H9 (cell line): ENCODE data around the gene IL1RAP. TPM values are rescaled to one million over a fixed set of nuclear protein-coding genes. Genes with fewer than 3 reads are reported as not detected.

Experiments
- DNase-seq: peaks from one replicate; pipeline ENCODE4 v3.0.0-alpha.2; 2017
- H2AFZ ChIP-seq: one replicate; pipeline ENCODE4 v1.6.1; 2013; ENCODE audit warnings: mild to moderate bottlenecking, low read length, control low read depth, moderate library complexity
- H2AK5ac ChIP-seq: 2 replicates; pipeline ENCODE4 v1.6.1; 2013; ENCODE audit warnings: low read length, control low read depth, mixed read lengths; ENCODE audit not compliant: insufficient read length
- H2BK120ac ChIP-seq: one replicate; pipeline ENCODE4 v1.6.1; 2013; ENCODE audit warnings: low read depth, mild to moderate bottlenecking, low read length, control low read depth, inconsistent platforms; ENCODE audit not compliant: poor library complexity, severe bottlenecking
- H2BK12ac ChIP-seq: 2 replicates; pipeline ENCODE4 v1.6.1; 2013; ENCODE audit warnings: low read length, control low read depth, mixed read lengths, low read depth; ENCODE audit not compliant: insufficient read length
- H2BK15ac ChIP-seq: 2 replicates; pipeline ENCODE4 v1.6.1; 2013; ENCODE audit warnings: low read depth, low read length, control low read depth
- H2BK20ac ChIP-seq: one replicate; pipeline ENCODE4 v1.6.1; 2013; ENCODE audit warnings: low read depth, mild to moderate bottlenecking, low read length, control low read depth, inconsistent platforms; ENCODE audit not compliant: poor library complexity, severe bottlenecking
- H2BK5ac ChIP-seq: 2 replicates; pipeline ENCODE4 v1.6.1; 2013; ENCODE audit warnings: low read length, control low read depth, mixed read lengths; ENCODE audit not compliant: insufficient read length
- H3K14ac ChIP-seq: 2 replicates; pipeline ENCODE4 v1.6.1; 2013; ENCODE audit warnings: low read length, control low read depth; ENCODE audit not compliant: insufficient read depth
- H3K18ac ChIP-seq: 2 replicates; pipeline ENCODE4 v1.6.1; 2013; ENCODE audit warnings: low read depth, mild to moderate bottlenecking, mixed read lengths, low read length, control low read depth; ENCODE audit not compliant: insufficient read length
- H3K23ac ChIP-seq: 2 replicates; pipeline ENCODE4 v1.6.1; 2013; ENCODE audit warnings: low read length, control low read depth, mixed read lengths, low read depth; ENCODE audit not compliant: insufficient read length
- H3K23me2 ChIP-seq: 2 replicates; pipeline ENCODE4 v1.6.1; 2013; ENCODE audit warnings: low read depth, mild to moderate bottlenecking, mixed read lengths, low read length, control low read depth; ENCODE audit not compliant: insufficient read length, poor library complexity, severe bottlenecking
- H3K27ac ChIP-seq: 2 replicates; pipeline ENCODE4 v1.5.1; 2013; ENCODE audit warnings: low read length, control low read depth, mixed read lengths, low read depth; ENCODE audit not compliant: insufficient read length
- H3K27me3 ChIP-seq: 2 replicates; pipeline ENCODE4 v1.6.1; 2013; ENCODE audit warnings: low read length, control low read depth, inconsistent platforms; ENCODE audit not compliant: insufficient read depth
- H3K4ac ChIP-seq: 2 replicates; pipeline ENCODE4 v1.6.1; 2013; ENCODE audit warnings: low read depth, mild to moderate bottlenecking, control low read depth, inconsistent platforms, low read length, moderate library complexity
- H3K4me1 ChIP-seq: 2 replicates; pipeline ENCODE4 v1.6.1; 2013; ENCODE audit warnings: low read length, control low read depth, inconsistent platforms; ENCODE audit not compliant: insufficient read depth
- H3K4me2 ChIP-seq: 2 replicates; pipeline ENCODE4 v1.6.1; 2013; ENCODE audit warnings: low read length, control low read depth, mixed read lengths; ENCODE audit not compliant: insufficient read length, insufficient read depth
- H3K56ac ChIP-seq: 2 replicates; pipeline ENCODE4 v1.6.1; 2013; ENCODE audit warnings: low read depth, mild to moderate bottlenecking, mixed read lengths, low read length, control low read depth; ENCODE audit not compliant: insufficient read length
- H3K79me1 ChIP-seq: 2 replicates; pipeline ENCODE4 v1.6.1; 2013; ENCODE audit warnings: low read depth, mild to moderate bottlenecking, moderate library complexity, low read length, control low read depth, inconsistent platforms; ENCODE audit not compliant: insufficient read depth, poor library complexity, severe bottlenecking
- H3K79me2 ChIP-seq: 2 replicates; pipeline ENCODE4 v1.6.1; 2013; ENCODE audit warnings: low read length, control low read depth, inconsistent platforms; ENCODE audit not compliant: insufficient read depth
- H3K9ac ChIP-seq: 2 replicates; pipeline ENCODE4 v1.6.1; 2013; ENCODE audit warnings: low read length, control low read depth, mixed read lengths; ENCODE audit not compliant: insufficient read length; ENCODE audit errors: extremely low read depth
- H3K9me3 ChIP-seq: one replicate; pipeline ENCODE4 v1.6.1; 2013; ENCODE audit warnings: low read depth, low read length, inconsistent platforms; ENCODE audit not compliant: control insufficient read depth
- H3T11ph ChIP-seq: one replicate; pipeline ENCODE4 v1.6.1; 2013; ENCODE audit warnings: mild to moderate bottlenecking, low read length, control low read depth, inconsistent platforms
- H4K20me1 ChIP-seq: one replicate; pipeline ENCODE4 v1.6.1; 2013; ENCODE audit not compliant: control insufficient read depth, insufficient read length, insufficient read depth
- H4K5ac ChIP-seq: 2 replicates; pipeline ENCODE4 v1.6.1; 2013; ENCODE audit warnings: low read depth, mild to moderate bottlenecking, mixed read lengths, low read length, control low read depth; ENCODE audit not compliant: insufficient read length
- H4K8ac ChIP-seq: replicated peaks from 2 replicates; pipeline ENCODE4 v1.6.1; 2013; ENCODE audit warnings: low read length, control low read depth, mixed read lengths, low read depth; ENCODE audit not compliant: insufficient read length
- H4K91ac ChIP-seq: 2 replicates; pipeline ENCODE4 v1.6.1; 2013; ENCODE audit warnings: low read depth, mild to moderate bottlenecking, moderate library complexity, mixed read lengths, low read length, control low read depth; ENCODE audit not compliant: insufficient read length
- H3K27ac Mint-ChIP-seq, 3 experiments: 2 replicates in 2 of 3; 3 replicates in 1 of 3; pipeline ENCODE4 v1.8.0; 2020 to 2021; ENCODE audit warnings: mixed read lengths in 3 of 3, mild to moderate bottlenecking in 1 of 3, moderate library complexity in 1 of 3
- H3K27me3 Mint-ChIP-seq: 2 replicates; pipeline ENCODE4 v1.8.0; 2021; ENCODE audit warnings: low read depth, mild to moderate bottlenecking, moderate library complexity, mixed read lengths
- H3K36me3 Mint-ChIP-seq, 3 experiments: 2 replicates in 2 of 3; 3 replicates in 1 of 3; pipeline ENCODE4 v1.8.0; 2020 to 2021; ENCODE audit warnings: low read depth in 3 of 3, mixed read lengths in 3 of 3; ENCODE audit not compliant: insufficient read depth in 1 of 3
- H3K4me1 Mint-ChIP-seq, 2 experiments: 2 replicates each; pipeline ENCODE4 v1.8.0; 2020; ENCODE audit warnings: mixed read lengths in 2 of 2
- H3K4me3 Mint-ChIP-seq, 2 experiments: 2 replicates in 1 of 2; 3 replicates in 1 of 2; pipeline ENCODE4 v1.8.0; 2020 to 2021; ENCODE audit warnings: mild to moderate bottlenecking in 2 of 2, mixed read lengths in 2 of 2, moderate library complexity in 1 of 2
- H3K9me3 Mint-ChIP-seq, 2 experiments: 2 replicates in 1 of 2; 3 replicates in 1 of 2; pipeline ENCODE4 v1.8.0; 2020; ENCODE audit warnings: mild to moderate bottlenecking in 2 of 2, mixed read lengths in 2 of 2, moderate library complexity in 1 of 2
- CTCF ChIP-seq: fragments of 200-600 bp; sonication (generic); conservative IDR thresholded peaks from 3 replicates; pipeline ENCODE4 v1.8.0; 2021; ENCODE audit warnings: antibody characterized with exemption, mild to moderate bottlenecking
- WGBS: extraction: QIAGEN DNeasy Blood & Tissue Kit; methylation state at CpG from one replicate; pipeline ENCODE4 v1.1.7; 2013; ENCODE audit warnings: missing lambda C conversion rate, low lambda C conversion rate, mixed read lengths; ENCODE audit not compliant: insufficient read length; ENCODE audit errors: extremely low coverage; 5-methylcytosine and 5-hydroxymethylcytosine counted together
- total RNA-seq: library from RNA; stranded (reverse); gene quantifications from 2 replicates; pipeline ENCODE4 v1.2.1, GENCODE V29; 2021

IL1RAP gene
- total RNA-seq, 1 experiment from 2014 or later = 4.6 TPM

GRCh38 chr3:190533511-190534281 lies 19.8 kb downstream of the IL1RAP start:
- peaks cover 21% of the 10 kb centered on the region for H3K27me3 Mint-ChIP-seq
- no peaks in the 10 kb centered on the region for H3K9me3 Mint-ChIP-seq
- Histone ChIP-seq H3K4me2 (no peak overlapping the region), H3K4me1 (peaks cover 6% of the 10 kb centered on the region; the same call in 1 of the 2 replicates), H3K18ac (no peak overlapping the region), H4K8ac (no peak overlapping the region), H4K20me1 (no peaks in the 10 kb centered on the region), H3K9me3 (no peaks in the 10 kb centered on the region), H3K23ac (no peak overlapping the region), H3K9ac (no peak overlapping the region), H4K91ac (no peak overlapping the region), H2BK12ac (no peak overlapping the region), H2AFZ (no peak overlapping the region), H3K23me2 (no peaks in the 10 kb centered on the region), H2BK5ac (no peak overlapping the region), H3K79me1 (no peaks in the 10 kb centered on the region), H3K27me3 (peaks cover 2% of the 10 kb centered on the region; the same call in 1 of the 2 replicates), H2BK20ac (no peak overlapping the region), H2BK120ac (no peak overlapping the region), H3K14ac (no peak overlapping the region; the same call in 1 of the 2 replicates), H3T11ph (no peak overlapping the region), H3K27ac (no peak overlapping the region), H4K5ac (no peak overlapping the region), H2AK5ac (no peak overlapping the region), H3K79me2 (no peaks in the 10 kb centered on the region), H2BK15ac (no peak overlapping the region), H3K4ac (no peak overlapping the region), H3K56ac (no peak overlapping the region)
- no CpG with 5 or more reads among the region's 13 CpGs for WGBS
- no peaks in the 10 kb centered on the region for H3K36me3 Mint-ChIP-seq
- H3K27ac Mint-ChIP-seq = no peak overlapping the region
- H3K4me3 Mint-ChIP-seq = no peak overlapping the region
- no peak for TF ChIP-seq CTCF
- DNase-seq = no peak
- peaks cover 9 to 14% of the 10 kb centered on the region in 2 experiments for H3K4me1 Mint-ChIP-seq
